HPDE6-E6E7 (cell line): ENCODE measurements around the gene TAS2R30.
"Not testable (repeated sequence)": the region's sequence is repeated elsewhere in the genome, so short reads cannot be mapped to it uniquely, and the experiment has no call there.

ENCODE experiments used
- DNase-seq: peaks from one replicate; pipeline ENCODE4 v3.0.0; 2011; ENCODE audit warnings: missing footprints; ENCODE audit errors: extremely low spot score

TAS2R30 gene

GRCh38 chr12:11130382-11130781 is 4.1 kb downstream of the TAS2R30 start:
- no peak for DNase-seq

DNA sequence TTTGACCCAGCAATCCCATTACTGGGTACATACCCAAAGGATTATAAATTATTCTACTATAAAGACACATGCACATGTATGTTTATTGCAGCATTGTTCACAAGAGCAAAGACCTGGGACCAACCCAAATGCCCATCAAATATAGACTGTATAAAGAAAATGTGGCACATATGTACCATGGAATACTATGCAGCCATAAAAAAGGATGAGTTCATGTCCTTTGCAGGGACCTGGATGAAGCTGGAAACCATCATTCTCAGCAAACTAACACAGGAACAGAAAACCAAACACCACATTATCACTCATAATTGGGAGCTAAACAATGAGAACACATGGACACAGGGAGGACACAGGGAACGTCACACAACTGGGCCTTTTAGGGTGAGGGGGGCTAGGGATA is 20.3 kb downstream of the TAS2R30 start:
- DNase-seq, result not testable (repeated sequence)

DNA sequence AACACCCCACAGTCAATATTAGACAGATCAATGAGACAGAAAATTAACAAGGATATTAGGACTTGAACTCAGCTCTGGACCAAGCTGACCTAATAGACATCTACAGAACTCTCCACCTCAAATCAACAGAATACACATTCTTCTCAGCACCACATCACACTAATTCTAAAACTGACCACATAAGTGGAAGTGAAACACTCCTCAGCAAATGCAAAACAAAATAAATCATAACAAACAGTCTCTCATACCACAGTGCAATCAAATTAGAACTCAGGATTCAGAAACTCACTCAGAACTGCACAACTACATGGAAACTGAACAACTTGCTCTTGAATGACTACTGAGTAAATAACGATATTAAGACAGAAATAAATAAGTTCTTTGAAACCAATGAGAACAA is 23.2 kb downstream of the TAS2R30 start:
- not testable (repeated sequence) for DNase-seq

- no peak for DNase-seq
These were observed 25.6 kb downstream of the TAS2R30 start for GRCh38 chr12:11108862-11109261.

- DNase-seq, result no peak
These were observed 26.7 kb downstream of the TAS2R30 start for GRCh38 chr12:11107719-11108118.

- DNase-seq, result no peak
These were observed 28.2 kb downstream of the TAS2R30 start for GRCh38 chr12:11106288-11106687.

- no peak for DNase-seq
These were observed 28.9 kb downstream of the TAS2R30 start for GRCh38 chr12:11105546-11105945.

DNA sequence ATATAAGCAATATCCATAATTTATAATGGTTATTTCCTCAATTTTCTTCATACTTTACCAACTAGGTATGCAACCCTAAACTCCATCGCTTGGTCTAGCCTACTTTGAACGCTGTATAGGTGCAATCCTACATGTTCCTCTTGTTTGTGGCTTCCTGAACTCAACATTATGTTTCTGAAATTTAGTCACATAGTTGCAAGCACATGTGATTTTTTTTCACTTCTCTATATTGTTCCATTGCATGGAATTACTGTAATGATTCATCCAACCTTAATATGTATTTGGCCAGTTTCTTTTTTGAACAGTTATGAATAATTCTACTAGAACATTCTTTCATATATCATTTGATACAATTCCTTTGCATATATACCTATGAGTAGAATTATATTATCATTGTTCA is 39.5 kb downstream of the TAS2R30 start:
- DNase-seq, result not testable (repeated sequence)

DNA sequence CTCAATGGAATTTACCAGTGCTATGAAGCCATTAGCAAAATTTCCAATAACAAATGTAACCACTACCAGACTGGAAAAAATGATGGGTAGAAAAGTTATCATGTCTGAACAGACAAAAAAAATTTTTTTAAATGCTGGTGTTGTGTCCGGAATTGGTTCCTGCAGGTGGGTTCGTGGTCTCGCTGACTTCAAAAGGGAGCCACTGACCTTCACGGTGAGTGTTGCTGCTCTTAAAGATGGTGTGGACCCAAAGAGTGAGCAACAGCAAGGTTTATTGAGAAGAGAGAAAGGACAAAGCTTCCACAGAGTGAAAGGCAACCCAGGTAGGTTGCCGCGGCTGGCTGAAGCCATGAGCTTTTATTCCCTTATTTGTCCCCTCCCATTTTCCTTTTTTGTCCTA is 42.3 kb downstream of the TAS2R30 start, which contains the start of gene TAS2R43:
TAS2R43 (minus strand) TSS at position 186 of the 400 bp plus-strand sequence; CDS start at position 102, 84 bp downstream.
- no peak for DNase-seq

- DNase-seq, result no peak
These were observed 45.2 kb downstream of the TAS2R30 start for GRCh38 chr12:11089246-11089645.

- DNase-seq, result no peak
These were observed 49.0 kb downstream of the TAS2R30 start for GRCh38 chr12:11085419-11085818.
